H1 (cell line): ENCODE measurements around the gene ABCA2.

Experiments
- CEBPB ChIP-seq: IDR thresholded peaks from 2 replicates; pipeline ENCODE4 v1.6.1; 2012; ENCODE audit warnings: low read depth, low read length
- CHD2 ChIP-seq: IDR thresholded peaks from 2 replicates; pipeline ENCODE4 v1.6.1; 2012; ENCODE audit warnings: low read length, improper control_type of control experiment
- EZH2 ChIP-seq: fragments of 200-600 bp; sonication (generic); IDR thresholded peaks from 2 replicates; pipeline ENCODE4 v1.7.1; 2012; ENCODE audit warnings: low read depth, mild to moderate bottlenecking, moderate library complexity, low read length, inconsistent platforms; ENCODE audit not compliant: severe bottlenecking
- MAFK ChIP-seq: IDR thresholded peaks from 2 replicates; pipeline ENCODE4 v1.6.1; 2012; ENCODE audit warnings: low read depth, mild to moderate bottlenecking, improper control_type of control experiment, low read length
- NRF1 ChIP-seq: IDR thresholded peaks from 2 replicates; pipeline ENCODE4 v1.6.1; 2011; ENCODE audit warnings: mild to moderate bottlenecking, low read depth, low read length, improper control_type of control experiment
- PHF8 ChIP-seq: fragments of 200-600 bp; sonication (generic); conservative IDR thresholded peaks from 2 replicates; pipeline ENCODE4 v1.7.1; 2012; ENCODE audit warnings: low read depth, mild to moderate bottlenecking, inconsistent platforms, low read length, moderate library complexity
- POLR2A ChIP-seq, 2 experiments: IDR thresholded peaks; 1 replicate in 1 of 2; 2 replicates in 1 of 2; pipeline ENCODE4 v1.6.1; 2011; ENCODE audit warnings: low read depth in 2 of 2, low read length in 2 of 2, mild to moderate bottlenecking in 2 of 2; ENCODE audit errors: control extremely low read depth in 1 of 2
- POLR2AphosphoS5 ChIP-seq: IDR thresholded peaks from 2 replicates; pipeline ENCODE4 v1.6.1; 2011; ENCODE audit warnings: low read depth, low read length
- RFX5 ChIP-seq: IDR thresholded peaks from 2 replicates; pipeline ENCODE4 v1.6.1; 2011; ENCODE audit warnings: low read depth, low read length, improper control_type of control experiment, borderline replicate concordance
- TEAD4 ChIP-seq: IDR thresholded peaks from 2 replicates; pipeline ENCODE4 v1.6.1; 2012; ENCODE audit warnings: low read depth, low read length, inconsistent platforms, mixed read lengths
- TF ChIP-seq, protein P1 (sequence below), 3 experiments: IDR thresholded peaks; 1 replicate in 2 of 3; 2 replicates in 1 of 3; pipeline versions ENCODE4 v1.5.1 to v1.6.1; 2011; ENCODE audit warnings: low read length in 3 of 3, mild to moderate bottlenecking in 3 of 3, inconsistent platforms in 2 of 3, low read depth in 1 of 3, moderate library complexity in 1 of 3; ENCODE audit not compliant: insufficient read depth in 1 of 3; ENCODE audit errors: control extremely low read depth in 1 of 3
- TF ChIP-seq, protein P2 (sequence below): IDR thresholded peaks from 2 replicates; pipeline ENCODE4 v1.6.1; 2012; ENCODE audit warnings: inconsistent platforms
- TF ChIP-seq, protein P3 (sequence below): IDR thresholded peaks from 2 replicates; pipeline ENCODE4 v1.6.1; 2011; ENCODE audit warnings: low read length, improper control_type of control experiment
- TF ChIP-seq, protein P4 (sequence below): IDR thresholded peaks from 2 replicates; pipeline ENCODE4 v1.6.1; 2011; ENCODE audit warnings: low read depth, mild to moderate bottlenecking, low read length; ENCODE audit not compliant: insufficient read depth

DNA sequence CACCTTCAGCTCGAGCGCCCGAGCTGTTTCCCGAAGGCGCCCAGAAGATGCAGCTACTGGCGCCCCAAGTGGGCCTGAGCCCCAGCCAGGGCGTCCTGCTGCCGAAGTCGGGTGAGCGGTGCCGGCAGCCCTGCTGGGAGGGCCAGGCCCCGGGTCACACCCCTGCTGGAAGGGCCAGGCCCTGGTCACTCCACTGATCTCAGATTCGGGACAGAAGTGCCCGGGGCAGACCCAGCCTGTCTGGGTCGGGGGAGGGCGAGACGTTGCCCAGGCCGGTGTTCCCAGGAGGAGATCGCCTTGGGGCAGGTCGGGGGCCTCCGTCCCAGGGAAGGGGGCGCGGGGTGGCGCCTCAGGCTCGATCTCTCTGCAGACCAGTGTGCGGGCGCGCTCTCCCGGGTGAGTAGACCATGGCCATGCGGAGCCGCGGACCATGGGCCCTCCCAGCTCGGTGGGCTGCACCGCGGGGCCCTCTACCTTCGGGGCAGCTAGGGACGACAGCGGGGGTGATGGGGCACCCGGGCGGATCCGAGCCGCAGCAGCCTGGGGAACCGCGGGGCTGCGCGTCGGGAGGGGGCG, 42.9 kb downstream of the ABCA2 start:
- TF ChIP-seq, protein P1, sequence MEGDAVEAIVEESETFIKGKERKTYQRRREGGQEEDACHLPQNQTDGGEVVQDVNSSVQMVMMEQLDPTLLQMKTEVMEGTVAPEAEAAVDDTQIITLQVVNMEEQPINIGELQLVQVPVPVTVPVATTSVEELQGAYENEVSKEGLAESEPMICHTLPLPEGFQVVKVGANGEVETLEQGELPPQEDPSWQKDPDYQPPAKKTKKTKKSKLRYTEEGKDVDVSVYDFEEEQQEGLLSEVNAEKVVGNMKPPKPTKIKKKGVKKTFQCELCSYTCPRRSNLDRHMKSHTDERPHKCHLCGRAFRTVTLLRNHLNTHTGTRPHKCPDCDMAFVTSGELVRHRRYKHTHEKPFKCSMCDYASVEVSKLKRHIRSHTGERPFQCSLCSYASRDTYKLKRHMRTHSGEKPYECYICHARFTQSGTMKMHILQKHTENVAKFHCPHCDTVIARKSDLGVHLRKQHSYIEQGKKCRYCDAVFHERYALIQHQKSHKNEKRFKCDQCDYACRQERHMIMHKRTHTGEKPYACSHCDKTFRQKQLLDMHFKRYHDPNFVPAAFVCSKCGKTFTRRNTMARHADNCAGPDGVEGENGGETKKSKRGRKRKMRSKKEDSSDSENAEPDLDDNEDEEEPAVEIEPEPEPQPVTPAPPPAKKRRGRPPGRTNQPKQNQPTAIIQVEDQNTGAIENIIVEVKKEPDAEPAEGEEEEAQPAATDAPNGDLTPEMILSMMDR (IDR thresholded peaks at IDR 0.05; ENCODE audit: control extremely low read depth in 1 of 3, insufficient read depth in 1 of 3, low read depth in 1 of 3, low read length in 3 of 3) = no peak
- TF ChIP-seq POLR2A (IDR thresholded peaks at IDR 0.05; ENCODE audit: control extremely low read depth in 1 of 2, low read depth in 2 of 2, low read length in 2 of 2) (no peak), MAFK (no peak), RFX5 (no peak), NRF1 (no peak), CHD2 (no peak), CEBPB (no peak), PHF8 (no peak), POLR2AphosphoS5 (no peak), EZH2 (peak; percentile 64), TEAD4 (no peak)
- TF ChIP-seq, protein P2, sequence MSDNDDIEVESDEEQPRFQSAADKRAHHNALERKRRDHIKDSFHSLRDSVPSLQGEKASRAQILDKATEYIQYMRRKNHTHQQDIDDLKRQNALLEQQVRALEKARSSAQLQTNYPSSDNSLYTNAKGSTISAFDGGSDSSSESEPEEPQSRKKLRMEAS = no peak
- TF ChIP-seq, protein P3, sequence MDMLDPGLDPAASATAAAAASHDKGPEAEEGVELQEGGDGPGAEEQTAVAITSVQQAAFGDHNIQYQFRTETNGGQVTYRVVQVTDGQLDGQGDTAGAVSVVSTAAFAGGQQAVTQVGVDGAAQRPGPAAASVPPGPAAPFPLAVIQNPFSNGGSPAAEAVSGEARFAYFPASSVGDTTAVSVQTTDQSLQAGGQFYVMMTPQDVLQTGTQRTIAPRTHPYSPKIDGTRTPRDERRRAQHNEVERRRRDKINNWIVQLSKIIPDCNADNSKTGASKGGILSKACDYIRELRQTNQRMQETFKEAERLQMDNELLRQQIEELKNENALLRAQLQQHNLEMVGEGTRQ = no peak
- TF ChIP-seq, protein P4, sequence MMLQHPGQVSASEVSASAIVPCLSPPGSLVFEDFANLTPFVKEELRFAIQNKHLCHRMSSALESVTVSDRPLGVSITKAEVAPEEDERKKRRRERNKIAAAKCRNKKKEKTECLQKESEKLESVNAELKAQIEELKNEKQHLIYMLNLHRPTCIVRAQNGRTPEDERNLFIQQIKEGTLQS = no peak
